Erythroblast (primary cell): ENCODE data around the gene DVL2.

Source experiments
- GATA1 ChIP-seq: IDR thresholded peaks from 2 replicates; pipeline ENCODE4 v1.6.1; 2011; ENCODE audit warnings: low read depth, mild to moderate bottlenecking, control low read depth, low read length, moderate library complexity
- POLR2A ChIP-seq: IDR thresholded peaks from 2 replicates; pipeline ENCODE4 v1.6.1; 2011; ENCODE audit warnings: mild to moderate bottlenecking, low read length

DNA sequence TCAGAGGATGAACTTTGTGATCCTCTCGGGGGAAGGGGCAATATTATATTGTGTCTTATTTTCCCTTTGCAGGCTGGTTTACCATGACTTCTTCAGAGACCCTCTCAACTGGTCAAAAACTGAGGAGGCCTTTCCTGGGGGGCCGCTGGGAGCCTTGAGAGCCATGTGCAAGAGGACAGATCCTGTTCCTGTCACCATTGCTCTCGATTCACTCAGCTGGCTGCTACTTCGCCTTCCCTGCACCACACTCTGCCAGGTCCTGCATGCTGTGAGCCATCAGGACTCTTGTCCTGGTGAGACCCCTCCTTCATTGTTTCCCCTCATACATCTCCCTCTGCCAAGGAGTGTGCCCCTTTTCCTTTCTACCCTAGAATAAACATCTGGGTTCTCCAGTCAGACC, 20.2 kb upstream of the DVL2 start:
- no peak for TF ChIP-seq POLR2A
- TF ChIP-seq GATA1 = no peak
